CD8-positive, alpha-beta memory T cell (primary cell): Measurements from ENCODE around the gene TYW3. TPM values are rescaled to one million over a fixed set of nuclear protein-coding genes. Genes with fewer than 3 reads are reported as not detected.
A peak's percentile ranks its signal among the peaks of the same experiment; 100 is the strongest.
"Not testable (repeated sequence)": the region's sequence is repeated elsewhere in the genome, so short reads cannot be mapped to it uniquely, and the experiment has no call there.

ENCODE experiments used
- CTCF ChIA-PET: fragments of 350-600 bp; sonication (Branson Sonifier 250); formaldehyde crosslinking; loops from one replicate; lab custom pipeline; 2021; ENCODE audit warnings: antibody characterized with exemption; lab: Charles Lee
- POLR2A ChIA-PET: fragments of 350-600 bp; sonication (Branson Sonifier 250); formaldehyde crosslinking; loops from one replicate; lab custom pipeline; 2021; ENCODE audit warnings: antibody characterized with exemption; lab: Charles Lee
- DNase-seq, 5 donors: peaks; one replicate each; pipeline versions ENCODE4 v3.0.0 to v3.0.0-alpha.2; 2020 to 2022; ENCODE audit warnings: mixed read lengths in 1 of 5
- H3K27ac ChIP-seq: one replicate; pipeline ENCODE4 v1.7.0; 2013; ENCODE audit warnings: low read depth, mild to moderate bottlenecking, low read length, moderate library complexity
- H3K27me3 ChIP-seq: 2 replicates; pipeline ENCODE4 v1.7.0; 2013; ENCODE audit warnings: low read length, mild to moderate bottlenecking; ENCODE audit not compliant: insufficient read depth, poor library complexity, severe bottlenecking
- H3K36me3 ChIP-seq: 2 replicates; pipeline ENCODE4 v1.7.0; 2013; ENCODE audit warnings: mild to moderate bottlenecking, low read length, moderate library complexity; ENCODE audit not compliant: insufficient read depth
- H3K4me1 ChIP-seq: 2 replicates; pipeline ENCODE4 v1.7.0; 2013; ENCODE audit warnings: mild to moderate bottlenecking, low read length, moderate library complexity; ENCODE audit not compliant: insufficient read depth
- H3K4me3 ChIP-seq: 2 replicates; pipeline ENCODE4 v1.7.0; 2013; ENCODE audit warnings: mild to moderate bottlenecking, low read length
- H3K9me3 ChIP-seq: 2 replicates; pipeline ENCODE4 v1.7.0; 2013; ENCODE audit warnings: mild to moderate bottlenecking, low read length
- H3K27ac Mint-ChIP-seq, 8 donors: one replicate each; pipeline ENCODE4 v1.8.0; 2020 to 2021; ENCODE audit warnings: mixed read lengths in 8 of 8, mild to moderate bottlenecking in 6 of 8, inconsistent platforms in 3 of 8, moderate library complexity in 3 of 8
- H3K27me3 Mint-ChIP-seq, 2 donors: one replicate each; pipeline ENCODE4 v1.8.0; 2020 to 2021; ENCODE audit warnings: mixed read lengths in 2 of 2, mild to moderate bottlenecking in 1 of 2, moderate library complexity in 1 of 2
- H3K36me3 Mint-ChIP-seq, 3 donors: one replicate each; pipeline ENCODE4 v1.8.0; 2020 to 2021; ENCODE audit warnings: mixed read lengths in 3 of 3, inconsistent platforms in 1 of 3, mild to moderate bottlenecking in 1 of 3
- H3K4me1 Mint-ChIP-seq, 3 donors: one replicate each; pipeline ENCODE4 v1.8.0; 2020 to 2021; ENCODE audit warnings: mixed read lengths in 3 of 3, inconsistent platforms in 1 of 3, mild to moderate bottlenecking in 1 of 3
- H3K4me3 Mint-ChIP-seq, 7 donors: one replicate each; pipeline ENCODE4 v1.8.0; 2020 to 2021; ENCODE audit warnings: mixed read lengths in 7 of 7, mild to moderate bottlenecking in 6 of 7, moderate library complexity in 4 of 7, inconsistent platforms in 2 of 7
- H3K9me3 Mint-ChIP-seq, 5 donors: one replicate each; pipeline ENCODE4 v1.8.0; 2020 to 2022; ENCODE audit warnings: mixed read lengths in 5 of 5, mild to moderate bottlenecking in 3 of 5, moderate library complexity in 2 of 5, inconsistent platforms in 1 of 5
- polyA plus RNA-seq: library from polyadenylated mRNA; unstranded; fragments of 300-500 nt; fragmentation: Illumina TruSeq; gene quantifications from one replicate; pipeline ENCODE4 v1.2.3, GENCODE V29; 2021
- total RNA-seq, 2 experiments: library from RNA; stranded (reverse); gene quantifications; one replicate each; pipeline ENCODE4 v1.2.3, GENCODE V29; 2021

Gene TYW3
- total and polyA plus RNA-seq, 3 experiments from 2014 or later = 15.0 to 42.0 (median 40.3) TPM

- no peak overlapping the region for H3K4me3 Mint-ChIP-seq
- H3K4me1 ChIP-seq = no peaks in the 10 kb centered on the region
- no peaks in the 10 kb centered on the region for H3K27me3 Mint-ChIP-seq
- H3K4me3 ChIP-seq = no peak overlapping the region
- H3K27ac Mint-ChIP-seq = no peak overlapping the region
- no peak overlapping the region for H3K27ac ChIP-seq
- H3K36me3 ChIP-seq = peaks cover 31% of the 10 kb centered on the region
- H3K36me3 Mint-ChIP-seq = peaks cover 12 to 40% (median 13%) of the 10 kb centered on the region in 3 donors
- DNase-seq = no peak
- peaks cover 0 to 8% (median 2%) of the 10 kb centered on the region in 3 donors for H3K4me1 Mint-ChIP-seq
- ChIA-PET CTCF (interaction anchor here (1.3 kb wide), 1 partner anchor 17 kb away, joined by 3 read pairs; no protein-coding TSS in a partner anchor), POLR2A (no interaction called here)
- no peaks in the 10 kb centered on the region for H3K9me3 ChIP-seq
- no peaks in the 10 kb centered on the region for H3K27me3 ChIP-seq
- no peaks in the 10 kb centered on the region for H3K9me3 Mint-ChIP-seq
These were observed 16.1 kb upstream of the TYW3 start for GRCh38 chr1:74716822-74717221.

- ChIA-PET POLR2A (no interaction called here), CTCF (interaction anchor here (1.3 kb wide), 1 partner anchor 16 kb away, joined by 3 read pairs; no protein-coding TSS in a partner anchor)
- Histone ChIP-seq H3K9me3 (no peaks in the 10 kb centered on the region), H3K4me3 (no peak overlapping the region), H3K36me3 (peaks cover 32% of the 10 kb centered on the region), H3K27me3 (no peaks in the 10 kb centered on the region), H3K27ac (no peak overlapping the region), H3K4me1 (no peaks in the 10 kb centered on the region)
- Mint-ChIP-seq H3K36me3 (peaks cover 13 to 41% (median 17%) of the 10 kb centered on the region in 3 donors), H3K4me1 (peaks cover 0 to 8% (median 2%) of the 10 kb centered on the region in 3 donors), H3K27me3 (no peaks in the 10 kb centered on the region), H3K27ac (no peak overlapping the region), H3K9me3 (no peaks in the 10 kb centered on the region), H3K4me3 (no peak overlapping the region)
- DNase-seq = no peak
These were observed 15.3 kb upstream of the TYW3 start for GRCh38 chr1:74717626-74718025.

- H3K27ac Mint-ChIP-seq = no peak overlapping the region
- peaks cover 33 to 57% (median 36%) of the 10 kb centered on the region in 3 donors for H3K36me3 Mint-ChIP-seq
These were observed 6.9 kb upstream of the TYW3 start for GRCh38 chr1:74726063-74726462.

GRCh38 chr1:74728736-74729135 is 4.2 kb upstream of the TYW3 start:
- Histone ChIP-seq H3K27me3 (no peaks in the 10 kb centered on the region), H3K4me1 (peaks cover 9% of the 10 kb centered on the region), H3K36me3 (peaks cover 4% of the 10 kb centered on the region), H3K4me3 (no peak overlapping the region), H3K9me3 (no peaks in the 10 kb centered on the region), H3K27ac (no peak overlapping the region)
- Mint-ChIP-seq H3K36me3 (peaks cover 25 to 46% (median 28%) of the 10 kb centered on the region in 3 donors), H3K27me3 (no peaks in the 10 kb centered on the region), H3K4me3 (peak overlapping the region in 1 of 7 donors; percentile 51), H3K4me1 (peaks cover 37 to 47% (median 38%) of the 10 kb centered on the region in 3 donors), H3K9me3 (peaks cover 0 to 13% (median 5%) of the 10 kb centered on the region in 5 donors), H3K27ac (peak overlapping the region in 3 of 8 donors; percentile 23 to 65 (median 32))
- ChIA-PET CTCF (no interaction called here), POLR2A (interaction anchor here (0.7 kb wide), 1 partner anchor 26 kb away, joined by 3 read pairs; no protein-coding TSS in a partner anchor)
- no peak for DNase-seq

More at GRCh38 chr1:74726063-74726462, 6.9 kb upstream of the TYW3 start:
- ChIA-PET CTCF (no interaction called here), POLR2A (no interaction called here)
- no peaks in the 10 kb centered on the region for H3K27me3 ChIP-seq
- H3K9me3 ChIP-seq = no peaks in the 10 kb centered on the region
- Mint-ChIP-seq H3K9me3 (peaks cover 0 to 13% (median 5%) of the 10 kb centered on the region in 5 donors), H3K4me3 (no peak overlapping the region), H3K27me3 (no peaks in the 10 kb centered on the region), H3K4me1 (peaks cover 24 to 39% (median 33%) of the 10 kb centered on the region in 3 donors)
- peaks cover 2% of the 10 kb centered on the region for H3K4me1 ChIP-seq
- DNase-seq = no peak
- peaks cover 22% of the 10 kb centered on the region for H3K36me3 ChIP-seq
- no peak overlapping the region for H3K4me3 ChIP-seq
- no peak overlapping the region for H3K27ac ChIP-seq

GRCh38 chr1:74729741-74730478 is 3.0 kb upstream of the TYW3 start:
- H3K4me1 ChIP-seq = peaks cover 20% of the 10 kb centered on the region
- no peaks in the 10 kb centered on the region for H3K9me3 ChIP-seq
- Mint-ChIP-seq H3K27ac (peak overlapping the region in 5 of 8 donors; percentile 0 to 61 (median 28)), H3K9me3 (peaks cover 0 to 13% (median 5%) of the 10 kb centered on the region in 5 donors), H3K4me1 (peaks cover 45 to 54% (median 49%) of the 10 kb centered on the region in 3 donors), H3K27me3 (no peaks in the 10 kb centered on the region), H3K4me3 (peak overlapping the region in 3 of 7 donors; percentile 4 to 52 (median 41)), H3K36me3 (peaks cover 21 to 37% (median 23%) of the 10 kb centered on the region in 3 donors)
- ChIA-PET CTCF (no interaction called here), POLR2A (no interaction called here)
- H3K4me3 ChIP-seq = no peak overlapping the region
- H3K36me3 ChIP-seq = peaks cover 2% of the 10 kb centered on the region
- no peak for DNase-seq
- no peak overlapping the region for H3K27ac ChIP-seq
- no peaks in the 10 kb centered on the region for H3K27me3 ChIP-seq

GRCh38 chr1:74731399-74732052 is 1.4 kb upstream of the TYW3 start:
- CTCF ChIA-PET = interaction anchor here (0.8 to 1.2 kb wide), 2 partner anchors 9 to 42 kb away, joined by 3 to 4 read pairs; no protein-coding TSS in a partner anchor
- Mint-ChIP-seq H3K9me3 (peaks cover 0 to 6% (median 1%) of the 10 kb centered on the region in 5 donors), H3K4me1 (peaks cover 48 to 59% (median 58%) of the 10 kb centered on the region in 3 donors), H3K27ac (peak overlapping the region; percentile 9 to 90 (median 70)), H3K27me3 (no peaks in the 10 kb centered on the region), H3K36me3 (peaks cover 12 to 36% (median 13%) of the 10 kb centered on the region in 3 donors), H3K4me3 (peak overlapping the region; percentile 46 to 89 (median 62))
- DNase-seq = no peak
- peak overlapping the region; percentile 2 for H3K27ac ChIP-seq
- H3K27me3 ChIP-seq = no peaks in the 10 kb centered on the region
- no peaks in the 10 kb centered on the region for H3K9me3 ChIP-seq
- H3K36me3 ChIP-seq = no peaks in the 10 kb centered on the region
- POLR2A ChIA-PET = no interaction called here
- H3K4me3 ChIP-seq = no peak overlapping the region
- peaks cover 22% of the 10 kb centered on the region for H3K4me1 ChIP-seq

- CTCF ChIA-PET = interaction anchor here (0.8 to 1.8 kb wide), 9 partner anchors 8 to 43 kb away, joined by 3 to 6 read pairs (median 4); no protein-coding TSS in a partner anchor
- Mint-ChIP-seq H3K4me3 (peak overlapping the region; percentile 89 to 99 (median 96)), H3K36me3 (peaks cover 5 to 37% (median 9%) of the 10 kb centered on the region in 3 donors), H3K27ac (peak overlapping the region; percentile 83 to 99 (median 96)), H3K4me1 (peaks cover 48 to 59% (median 58%) of the 10 kb centered on the region in 3 donors)
- POLR2A ChIA-PET, H3K9me3 Mint-ChIP-seq, H3K27me3 ChIP-seq, H3K9me3 ChIP-seq, H3K27me3 Mint-ChIP-seq, H3K36me3 ChIP-seq: not testable (repeated sequence)
- peak in 2 of 5 donors; percentile 3 to 8 for DNase-seq
- H3K4me1 ChIP-seq = peaks cover 22% of the 10 kb centered on the region
- H3K4me3 ChIP-seq = peak overlapping the region; percentile 90
- peak overlapping the region; percentile 89 for H3K27ac ChIP-seq
These were observed 643 bp upstream of the TYW3 start for GRCh38 chr1:74732071-74732946.
